Measurements from ENCODE around the gene TMEM207.

Gene TMEM207

DNA sequence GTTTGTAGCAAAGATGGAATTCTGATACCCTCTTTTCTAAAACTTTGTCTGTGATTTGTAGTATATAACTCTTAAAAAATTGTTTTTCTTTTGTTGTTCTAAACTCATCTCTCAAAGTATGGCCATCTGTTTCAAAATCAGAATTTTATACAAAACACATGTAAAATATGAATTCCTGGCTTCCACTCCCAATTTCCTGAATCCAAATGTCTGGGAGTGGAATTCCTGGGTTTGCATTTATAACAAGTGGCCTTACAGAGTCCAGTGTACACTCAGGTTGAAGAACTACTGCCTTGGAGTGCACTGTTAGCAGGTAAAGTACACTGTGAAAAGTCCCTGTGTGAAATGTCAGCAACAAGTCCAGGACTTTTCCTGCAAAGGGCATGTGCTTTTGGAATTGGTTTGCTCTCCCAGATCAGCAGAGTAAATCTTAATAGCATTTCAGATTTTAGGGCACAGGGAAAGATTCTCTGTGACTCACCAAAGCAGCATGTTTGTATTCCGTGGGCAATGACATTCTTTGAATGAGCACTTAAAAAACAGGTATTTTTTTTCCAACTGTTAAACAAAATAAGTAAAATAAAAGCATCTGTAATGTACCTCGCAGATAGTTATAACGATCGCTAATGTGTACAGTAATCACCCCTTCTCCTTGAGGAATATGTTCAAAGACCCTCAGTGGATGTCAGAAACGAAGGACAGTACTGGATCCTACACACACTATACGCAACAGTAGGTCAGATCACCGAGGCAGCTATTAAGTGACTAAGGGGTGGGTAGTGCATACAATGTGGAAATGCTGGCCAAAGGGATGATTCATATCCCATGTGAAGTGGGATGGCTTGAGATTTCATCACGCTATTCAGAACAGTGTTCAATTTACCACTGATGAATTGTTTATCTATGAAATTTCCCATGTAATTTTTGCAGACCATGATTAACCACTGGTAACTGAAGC, 63.7 kb downstream of the TMEM207 start:
- no peak overlapping the region for H3K27ac ChIP-seq (ENCODE audit: low read depth, low read length)
- H3K36me3 ChIP-seq (ENCODE audit: control insufficient read depth, insufficient read depth, low read length) = no peaks in the 10 kb centered on the region
- no peak overlapping the region for H3K9ac ChIP-seq (ENCODE audit: low read depth, low read length)
- no peaks in the 10 kb centered on the region for H3K27me3 ChIP-seq (ENCODE audit: control insufficient read depth, insufficient read depth, low read length)
- no peaks in the 10 kb centered on the region for H3K4me1 ChIP-seq (ENCODE audit: control insufficient read depth, insufficient read depth, low read length)
- no peaks in the 10 kb centered on the region for H3K9me3 ChIP-seq (ENCODE audit: control insufficient read depth, insufficient read depth, low read length)
- H3K4me3 ChIP-seq (ENCODE audit: low read depth, low read length) = no peak overlapping the region

DNA sequence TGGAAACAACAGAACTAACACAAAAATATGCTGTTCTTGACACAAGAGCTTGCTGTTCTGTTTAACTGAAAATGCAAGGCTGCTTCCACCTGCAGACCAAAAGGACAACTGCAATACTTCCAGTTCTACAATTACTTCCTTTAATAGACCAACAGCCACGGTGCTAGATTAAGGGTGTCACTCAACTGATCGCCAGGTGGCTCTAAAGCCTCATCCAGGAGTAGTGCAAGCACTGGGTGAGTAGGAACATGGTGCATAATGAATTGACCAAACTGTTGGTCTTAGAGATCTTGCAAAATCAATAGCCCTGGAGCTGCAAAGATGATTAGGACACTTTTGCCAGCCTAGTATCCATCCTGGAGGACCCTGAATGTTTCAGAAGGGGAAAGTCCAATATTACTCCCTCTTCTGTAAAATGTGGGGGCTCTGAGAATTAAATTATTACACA, 65.4 kb downstream of the TMEM207 start:
- no peaks in the 10 kb centered on the region for H3K4me1 ChIP-seq (ENCODE audit: control insufficient read depth, insufficient read depth, low read length)
- H3K36me3 ChIP-seq (ENCODE audit: control insufficient read depth, insufficient read depth, low read length) = no peaks in the 10 kb centered on the region
- no peaks in the 10 kb centered on the region for H3K27me3 ChIP-seq (ENCODE audit: control insufficient read depth, insufficient read depth, low read length)
- no peak overlapping the region for H3K4me3 ChIP-seq (ENCODE audit: low read depth, low read length)
- H3K9ac ChIP-seq (ENCODE audit: low read depth, low read length) = no peak overlapping the region
- H3K27ac ChIP-seq (ENCODE audit: low read depth, low read length) = no peak overlapping the region
- no peaks in the 10 kb centered on the region for H3K9me3 ChIP-seq (ENCODE audit: control insufficient read depth, insufficient read depth, low read length)

DNA sequence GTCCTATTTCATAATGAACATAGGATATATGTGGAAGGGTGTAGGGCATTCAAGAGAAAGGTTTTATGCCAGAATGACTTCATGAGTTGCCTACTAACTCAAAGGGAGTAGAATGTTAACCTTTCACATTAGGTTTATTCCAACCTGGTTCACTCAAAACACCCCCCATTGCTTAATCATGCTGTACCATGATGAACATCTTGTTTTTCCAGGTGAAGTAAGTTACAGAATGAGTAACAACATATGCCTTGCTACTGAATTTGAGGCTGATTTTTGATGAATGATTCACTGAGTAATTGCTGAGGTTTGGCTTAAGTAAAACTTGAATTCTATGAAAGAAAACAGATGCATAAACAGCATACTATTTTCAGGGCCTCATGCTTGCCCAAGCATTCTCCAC, 67.6 kb downstream of the TMEM207 start:
- Histone ChIP-seq H3K4me3 (ENCODE audit: low read depth, low read length) (no peak overlapping the region), H3K27me3 (ENCODE audit: control insufficient read depth, insufficient read depth, low read length) (no peaks in the 10 kb centered on the region), H3K4me1 (ENCODE audit: control insufficient read depth, insufficient read depth, low read length) (peaks cover 2% of the 10 kb centered on the region; the same call in 1 of the 2 replicates), H3K27ac (ENCODE audit: low read depth, low read length) (no peak overlapping the region), H3K9me3 (ENCODE audit: control insufficient read depth, insufficient read depth, low read length) (no peaks in the 10 kb centered on the region), H3K36me3 (ENCODE audit: control insufficient read depth, insufficient read depth, low read length) (no peaks in the 10 kb centered on the region), H3K9ac (ENCODE audit: low read depth, low read length) (no peak overlapping the region)

DNA sequence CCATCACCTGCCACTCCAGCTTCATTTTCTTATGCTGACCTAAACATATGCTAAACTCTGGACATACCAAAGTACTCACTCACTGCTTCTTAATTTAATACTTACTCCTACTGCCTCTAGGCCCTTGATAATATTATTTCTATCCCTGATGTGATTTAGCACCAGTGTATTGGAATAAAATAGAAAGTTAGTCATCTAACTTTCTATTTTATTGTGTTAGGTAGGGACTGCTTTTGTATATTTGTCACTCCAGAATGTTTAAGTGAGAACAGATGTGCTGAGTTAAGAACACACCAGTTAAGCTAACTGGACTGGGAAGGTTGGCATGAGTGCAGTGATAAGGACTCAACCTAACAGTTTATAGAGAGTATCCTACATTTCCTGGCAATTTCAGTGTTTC, 68.3 kb downstream of the TMEM207 start:
- Histone ChIP-seq H3K27ac (ENCODE audit: low read depth, low read length) (no peak overlapping the region), H3K36me3 (ENCODE audit: control insufficient read depth, insufficient read depth, low read length) (no peaks in the 10 kb centered on the region), H3K27me3 (ENCODE audit: control insufficient read depth, insufficient read depth, low read length) (no peaks in the 10 kb centered on the region), H3K4me3 (ENCODE audit: low read depth, low read length) (no peak overlapping the region), H3K4me1 (ENCODE audit: control insufficient read depth, insufficient read depth, low read length) (peaks cover 8% of the 10 kb centered on the region; the same call in 1 of the 2 replicates), H3K9ac (ENCODE audit: low read depth, low read length) (no peak overlapping the region), H3K9me3 (ENCODE audit: control insufficient read depth, insufficient read depth, low read length) (no peaks in the 10 kb centered on the region)

DNA sequence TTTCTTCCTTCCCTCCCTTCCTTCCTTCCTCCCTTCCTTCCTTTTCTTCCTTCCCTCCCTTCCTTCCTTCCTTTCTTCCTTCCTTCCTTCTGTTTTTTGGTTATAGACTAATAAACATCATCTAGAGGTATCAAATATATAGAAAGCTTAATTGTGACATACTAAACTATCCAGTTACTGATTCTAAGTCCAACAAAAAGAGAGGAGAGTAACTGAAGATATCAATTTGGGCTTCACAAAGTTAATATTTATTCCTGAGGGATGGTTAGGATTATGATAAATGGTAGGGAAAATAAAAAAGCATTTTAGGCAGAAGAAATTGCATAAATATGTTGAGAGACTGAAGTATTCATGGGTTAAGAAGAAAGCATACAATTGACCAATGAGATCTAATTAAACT, 69.5 kb downstream of the TMEM207 start:
- Histone ChIP-seq H3K4me3 (ENCODE audit: low read depth, low read length) (no peak overlapping the region), H3K36me3 (ENCODE audit: control insufficient read depth, insufficient read depth, low read length) (no peaks in the 10 kb centered on the region), H3K4me1 (ENCODE audit: control insufficient read depth, insufficient read depth, low read length) (peaks cover 15% of the 10 kb centered on the region; the same call in 1 of the 2 replicates), H3K9ac (ENCODE audit: low read depth, low read length) (no peak overlapping the region), H3K27me3 (ENCODE audit: control insufficient read depth, insufficient read depth, low read length) (no peaks in the 10 kb centered on the region), H3K27ac (ENCODE audit: low read depth, low read length) (no peak overlapping the region), H3K9me3 (ENCODE audit: control insufficient read depth, insufficient read depth, low read length) (no peaks in the 10 kb centered on the region)

Measured in HUES48 (cell line).